ENCODE measurements around the gene RASSF4. TPM values are rescaled to one million over a fixed set of nuclear protein-coding genes. Genes with fewer than 3 reads are reported as not detected.

Gene RASSF4
- total and polyA plus RNA-seq, 2 donors (not counting 3 experiments of a cell fraction or from before 2014, with no cell fraction given) = 7.6 to 8.2 TPM

DNA sequence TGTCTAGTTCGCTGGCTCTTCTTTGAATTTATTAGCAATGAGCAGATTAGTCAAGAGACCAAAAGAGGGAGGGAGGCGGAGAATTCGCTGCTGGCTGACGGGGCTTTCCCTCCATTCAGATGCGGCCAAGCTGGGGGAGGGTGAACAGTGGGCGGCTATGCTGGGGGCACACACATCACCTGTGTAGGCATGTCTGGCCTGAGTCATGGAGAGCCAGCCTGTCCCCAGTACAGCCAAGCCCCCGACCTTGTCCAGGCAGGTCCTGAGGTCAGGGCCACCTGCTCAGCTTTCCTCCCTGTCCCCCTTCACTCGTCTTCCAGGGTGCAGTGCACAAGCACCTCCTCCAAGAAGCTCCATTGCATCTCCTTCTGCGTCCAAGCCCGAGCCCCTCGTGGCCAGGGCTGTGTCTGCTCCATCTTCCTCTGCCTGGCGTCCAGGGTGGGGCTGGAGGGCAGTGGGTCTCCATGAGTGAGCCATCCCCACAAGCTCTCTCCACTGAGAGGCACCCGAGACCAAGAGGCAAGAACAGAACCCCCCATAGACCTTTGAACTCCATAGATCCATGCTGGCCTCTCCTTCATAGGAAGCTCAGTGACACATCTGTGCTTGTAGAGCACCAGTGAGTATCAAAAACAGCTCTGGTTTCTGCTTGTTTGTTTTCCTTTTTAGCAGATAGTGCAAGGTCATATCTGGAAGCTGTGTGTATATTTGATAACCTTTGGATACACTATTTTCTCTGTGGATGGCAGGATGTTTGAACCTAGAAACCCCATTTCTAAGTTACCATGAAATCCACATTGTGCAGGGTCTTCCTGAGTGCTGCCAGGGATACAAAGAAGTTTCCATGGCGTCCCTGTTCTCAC, 20.9 kb downstream of the RASSF4 start:
- no TSS peak for BruUV-seq (replicated peaks)
- Histone ChIP-seq H3K4me1 (ENCODE audit: control insufficient read depth, extremely low read depth, insufficient read depth, low read length) (peaks cover 54% of the 10 kb centered on the region), H3K9ac (replicated peaks; ENCODE audit: extremely low read depth, insufficient read depth, low read length) (peak overlapping the region; percentile 69), H3K9me3 (replicated peaks; ENCODE audit: control insufficient read depth, insufficient read depth, low read length) (no peaks in the 10 kb centered on the region), H3K9me1 (replicated peaks; ENCODE audit: control insufficient read depth, extremely low read depth, insufficient read depth, low read length) (no peaks in the 10 kb centered on the region), H3K27ac (ENCODE audit: insufficient read depth, low read depth, low read length) (peak overlapping the region; percentile 94), H3K4me2 (ENCODE audit: insufficient read depth, low read length) (peak overlapping the region; percentile 66), H4K20me1 (replicated peaks; ENCODE audit: control insufficient read depth, extremely low read depth, insufficient read depth, low read length) (no peaks in the 10 kb centered on the region), H2AFZ (ENCODE audit: low read depth, low read length) (peak overlapping the region; percentile 35), H3K27me3 (ENCODE audit: control insufficient read depth in 2 of 2, insufficient read depth in 2 of 2, low read length in 2 of 2) (no peaks in the 10 kb centered on the region), H3K79me2 (ENCODE audit: control insufficient read depth, insufficient read depth, low read length) (no peaks in the 10 kb centered on the region), H3K36me3 (ENCODE audit: control insufficient read depth in 2 of 2, extremely low read depth in 1 of 2, insufficient read depth in 2 of 2, low read length in 2 of 2) (peaks cover 0 to 11% of the 10 kb centered on the region in 2 experiments), H3K4me3 (replicated peaks in 1 of 3; ENCODE audit: insufficient read depth in 1 of 3, low read depth in 1 of 3, low read length in 3 of 3) (no peak overlapping the region)
- peak; percentile 83 for DNase-seq (ENCODE audit: low read depth, low spot score)
- intact Hi-C loops (cut with micrococcal nuclease) (no loop called here), dilution Hi-C loops (cut with MboI; ENCODE audit: extremely low pct_ligation_motif_present, low sequenced_read_pairs) (no loop called here)
- ChIA-PET POLR2A (interaction anchor here (1.7 to 2.5 kb wide), 2 partner anchors 15 to 21 kb away, joined by 10 to 18 read pairs; partner anchors contain the start of gene ZNF22), CTCF (interaction anchor here (0.8 to 2.5 kb wide), 9 partner anchors 10 to 48 kb away, joined by 3 to 17 read pairs (median 5); partner anchors contain the start of gene RASSF4)
- FAIRE-seq = no peak
- TF ChIP-seq EZH2 (IDR thresholded peaks at IDR 0.05; ENCODE audit: borderline replicate concordance, low read depth, low read length, severe bottlenecking) (no peak), FOS (IDR thresholded peaks at IDR 0.05; ENCODE audit: borderline replicate concordance, insufficient read depth, low read length) (no peak), POLR2AphosphoS5 (IDR thresholded peaks at IDR 0.05; ENCODE audit: insufficient read depth, low read depth, low read length) (no peak), POLR2A (IDR thresholded peaks at IDR 0.05; ENCODE audit: low read depth, low read length) (no peak), JUN (IDR thresholded peaks at IDR 0.05; ENCODE audit: borderline replicate concordance, insufficient read depth, insufficient read length, low read depth) (no peak), GATA2 (IDR thresholded peaks at IDR 0.05; ENCODE audit: insufficient read depth, insufficient read length, low read depth, low read length) (no peak), MYC (IDR thresholded peaks at IDR 0.05; ENCODE audit: low read depth, low read length) (no peak)
- TF ChIP-seq, protein P1, sequence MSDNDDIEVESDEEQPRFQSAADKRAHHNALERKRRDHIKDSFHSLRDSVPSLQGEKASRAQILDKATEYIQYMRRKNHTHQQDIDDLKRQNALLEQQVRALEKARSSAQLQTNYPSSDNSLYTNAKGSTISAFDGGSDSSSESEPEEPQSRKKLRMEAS (IDR thresholded peaks at IDR 0.05; ENCODE audit: insufficient read depth, insufficient read length) = no peak
- TF ChIP-seq, protein P2, sequence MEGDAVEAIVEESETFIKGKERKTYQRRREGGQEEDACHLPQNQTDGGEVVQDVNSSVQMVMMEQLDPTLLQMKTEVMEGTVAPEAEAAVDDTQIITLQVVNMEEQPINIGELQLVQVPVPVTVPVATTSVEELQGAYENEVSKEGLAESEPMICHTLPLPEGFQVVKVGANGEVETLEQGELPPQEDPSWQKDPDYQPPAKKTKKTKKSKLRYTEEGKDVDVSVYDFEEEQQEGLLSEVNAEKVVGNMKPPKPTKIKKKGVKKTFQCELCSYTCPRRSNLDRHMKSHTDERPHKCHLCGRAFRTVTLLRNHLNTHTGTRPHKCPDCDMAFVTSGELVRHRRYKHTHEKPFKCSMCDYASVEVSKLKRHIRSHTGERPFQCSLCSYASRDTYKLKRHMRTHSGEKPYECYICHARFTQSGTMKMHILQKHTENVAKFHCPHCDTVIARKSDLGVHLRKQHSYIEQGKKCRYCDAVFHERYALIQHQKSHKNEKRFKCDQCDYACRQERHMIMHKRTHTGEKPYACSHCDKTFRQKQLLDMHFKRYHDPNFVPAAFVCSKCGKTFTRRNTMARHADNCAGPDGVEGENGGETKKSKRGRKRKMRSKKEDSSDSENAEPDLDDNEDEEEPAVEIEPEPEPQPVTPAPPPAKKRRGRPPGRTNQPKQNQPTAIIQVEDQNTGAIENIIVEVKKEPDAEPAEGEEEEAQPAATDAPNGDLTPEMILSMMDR (IDR thresholded peaks at IDR 0.05; ENCODE audit: extremely low read depth in 1 of 2, insufficient read depth in 1 of 2, low read depth in 1 of 2, low read length in 2 of 2) = no peak
